SK-N-SH (cell line): ENCODE data around the gene PTPN12.

Experiments used
- CTCF ChIP-seq: fragments of 200-600 bp; sonication (generic); IDR thresholded peaks from 2 replicates; pipeline ENCODE4 v1.6.1; 2017; ENCODE audit warnings: antibody characterized with exemption, mild to moderate bottlenecking, moderate library complexity
- ELF1 ChIP-seq: IDR thresholded peaks from 2 replicates; pipeline ENCODE4 v1.4.0; 2012
- EZH2phosphoT487 ChIP-seq: fragments of 200-600 bp; sonication (generic); IDR thresholded peaks from 2 replicates; pipeline ENCODE4 v1.6.1; 2017; ENCODE audit warnings: low read depth, mixed run types, mild to moderate bottlenecking, antibody characterized with exemption, moderate library complexity, borderline replicate concordance
- GABPA ChIP-seq: IDR thresholded peaks from 2 replicates; pipeline ENCODE4 v1.4.0; 2012; ENCODE audit warnings: low read depth, mild to moderate bottlenecking
- GATA2 ChIP-seq: sonication (generic); formaldehyde crosslinking; IDR thresholded peaks from 2 replicates; pipeline ENCODE4 v1.5.0; 2020; ENCODE audit warnings: mild to moderate bottlenecking, missing genetic modification reagents
- IRF3 ChIP-seq: fragments of 150-350 bp; IDR thresholded peaks from 2 replicates; pipeline ENCODE4 v1.6.1; 2016; ENCODE audit warnings: mild to moderate bottlenecking, low read depth, low read length
- MXI1 ChIP-seq: IDR thresholded peaks from 2 replicates; pipeline ENCODE4 v1.6.1; 2012; ENCODE audit warnings: mild to moderate bottlenecking, low read depth, low read length, improper control_type of control experiment
- POLR2AphosphoS5 ChIP-seq: IDR thresholded peaks from 2 replicates; pipeline ENCODE4 v1.6.1; 2012; ENCODE audit warnings: low read depth, low read length
- REST ChIP-seq: IDR thresholded peaks from 2 replicates; pipeline ENCODE4 v1.6.1; 2012; ENCODE audit warnings: mild to moderate bottlenecking, low read depth, low read length, moderate library complexity
- SIN3A ChIP-seq: IDR thresholded peaks from 2 replicates; pipeline ENCODE4 v1.6.1; 2012; ENCODE audit warnings: low read depth, mild to moderate bottlenecking, low read length, moderate library complexity, borderline replicate concordance
- SMC3 ChIP-seq: IDR thresholded peaks from 2 replicates; pipeline ENCODE4 v1.6.1; 2012; ENCODE audit warnings: low read depth, low read length, improper control_type of control experiment
- ZBTB33 ChIP-seq: IDR thresholded peaks from 2 replicates; pipeline ENCODE4 v1.4.0; 2012; ENCODE audit warnings: low read depth, borderline replicate concordance

GRCh38 chr7:77627309-77627676 is 90.2 kb downstream of the PTPN12 start:
- TF ChIP-seq CTCF (no peak), POLR2AphosphoS5 (no peak), EZH2phosphoT487 (no peak), IRF3 (no peak), REST (no peak), ZBTB33 (no peak), GABPA (no peak), SIN3A (no peak), GATA2 (CRISPR knock-in tag) (no peak), MXI1 (no peak), ELF1 (no peak), SMC3 (no peak)
